HG03139 (cell line): ENCODE measurements around the gene GRM8.

Experiments
- ATAC-seq: cut with Tn5 transposase; IDR thresholded peaks from one replicate; pipeline ENCODE4 v1.9.1; 2021; ENCODE audit not compliant: unreplicated experiment

The GRM8 gene

DNA sequence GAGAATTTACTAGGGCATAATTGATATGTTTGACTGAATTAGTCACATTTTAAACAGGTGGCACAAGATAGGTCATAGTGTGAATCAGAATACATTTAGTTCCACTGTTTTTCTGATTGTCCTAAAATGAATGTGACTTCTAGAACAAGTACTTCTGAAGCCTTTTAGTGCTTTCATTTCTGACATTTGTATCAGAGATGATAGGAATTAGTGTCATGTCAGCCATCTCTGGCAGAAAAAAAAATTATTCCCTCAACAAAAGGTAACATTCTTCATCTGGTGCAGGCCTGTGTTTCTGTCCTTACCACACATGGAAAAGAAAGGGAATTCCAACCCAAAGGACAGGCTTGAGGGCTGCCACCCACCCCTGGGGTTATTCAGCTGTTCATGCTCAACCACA, 21.3 kb downstream of the GRM8 start:
- ATAC-seq = no peak

DNA sequence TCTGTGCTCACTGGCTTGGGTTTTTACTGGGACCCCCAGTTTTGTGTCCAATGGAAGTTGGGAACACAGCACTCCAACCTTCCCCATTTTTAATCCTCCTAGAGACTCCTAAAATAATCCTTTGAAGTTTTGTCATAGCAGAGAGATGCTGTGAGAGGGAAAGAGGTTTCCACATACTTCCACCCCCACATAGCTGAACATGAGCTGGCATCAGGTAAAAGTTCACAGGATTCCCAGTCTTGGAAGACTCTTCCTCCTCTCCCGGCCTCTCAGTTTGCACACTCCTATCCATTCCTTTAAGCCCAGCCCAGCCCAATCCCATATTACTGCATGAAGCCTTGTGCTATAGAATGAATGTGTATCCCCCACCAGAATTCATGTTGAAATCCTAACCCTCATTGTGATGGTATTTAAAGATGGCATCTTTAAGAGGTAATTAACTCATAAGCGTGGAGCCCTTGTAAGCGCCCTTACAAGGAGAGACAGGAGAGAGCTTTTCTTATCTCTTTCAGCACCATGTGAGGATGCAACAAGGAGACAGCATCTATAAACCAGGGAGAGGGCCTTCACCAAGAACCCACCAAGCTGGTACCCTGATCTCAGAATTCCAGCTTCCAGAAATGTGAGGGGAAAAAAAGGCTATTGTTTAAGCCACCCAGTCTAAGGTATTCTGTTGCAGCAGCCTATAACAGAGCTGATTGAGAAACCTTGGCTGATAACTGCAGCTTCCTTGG, 22.4 kb downstream of the GRM8 start:
- no peak for ATAC-seq

DNA sequence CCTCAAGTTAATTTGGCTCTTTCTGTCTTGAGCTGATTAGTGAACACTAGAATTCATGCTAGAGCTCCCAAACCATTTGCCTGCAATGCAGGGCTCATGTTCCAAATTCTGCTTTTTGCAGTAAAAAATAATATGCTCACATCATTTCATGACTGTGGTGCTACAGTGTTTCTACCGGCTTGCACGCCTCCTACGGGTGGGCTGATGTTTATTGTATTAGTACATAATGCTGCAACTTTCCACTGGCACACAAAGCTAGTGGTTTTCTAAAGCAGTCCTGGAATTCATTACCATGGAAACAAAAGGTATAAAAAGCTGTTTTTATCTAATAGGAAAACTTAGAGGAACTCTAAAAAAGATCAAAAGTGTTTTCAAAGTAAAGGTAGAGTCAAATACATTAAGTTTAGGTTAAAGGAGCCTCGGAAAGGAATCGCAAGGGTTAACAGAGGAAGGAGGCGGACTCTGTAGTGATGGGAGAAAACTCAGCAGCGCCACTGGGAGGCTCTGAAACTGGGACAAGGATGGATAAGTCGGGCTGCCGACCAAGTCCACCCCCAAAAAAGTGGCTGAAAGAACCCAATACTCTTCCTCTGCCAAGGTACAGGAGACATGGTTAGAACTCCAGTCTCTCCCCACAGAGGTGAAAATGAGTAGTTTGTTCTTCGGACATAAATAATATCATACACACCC, 25.9 kb downstream of the GRM8 start:
- ATAC-seq = no peak

DNA sequence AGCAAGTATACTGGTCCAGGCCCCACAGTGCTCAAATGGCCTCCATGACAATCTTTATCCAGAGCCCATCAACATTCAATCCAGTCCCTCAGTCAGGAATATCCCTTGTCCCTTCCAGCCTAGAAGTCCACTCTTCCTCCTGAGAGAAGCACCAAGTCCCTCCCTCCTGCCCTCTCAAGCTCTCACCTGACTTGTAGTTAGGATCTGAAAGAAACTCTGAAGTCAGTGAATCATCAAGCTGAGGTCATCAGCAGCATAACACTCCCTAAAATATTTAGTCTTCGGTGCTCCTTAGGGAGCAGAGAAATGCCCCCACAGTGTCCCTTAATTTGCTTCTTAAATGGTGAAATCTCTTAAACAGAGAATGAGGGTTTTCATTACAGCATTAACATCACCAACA, 31.0 kb downstream of the GRM8 start:
- ATAC-seq = no peak

DNA sequence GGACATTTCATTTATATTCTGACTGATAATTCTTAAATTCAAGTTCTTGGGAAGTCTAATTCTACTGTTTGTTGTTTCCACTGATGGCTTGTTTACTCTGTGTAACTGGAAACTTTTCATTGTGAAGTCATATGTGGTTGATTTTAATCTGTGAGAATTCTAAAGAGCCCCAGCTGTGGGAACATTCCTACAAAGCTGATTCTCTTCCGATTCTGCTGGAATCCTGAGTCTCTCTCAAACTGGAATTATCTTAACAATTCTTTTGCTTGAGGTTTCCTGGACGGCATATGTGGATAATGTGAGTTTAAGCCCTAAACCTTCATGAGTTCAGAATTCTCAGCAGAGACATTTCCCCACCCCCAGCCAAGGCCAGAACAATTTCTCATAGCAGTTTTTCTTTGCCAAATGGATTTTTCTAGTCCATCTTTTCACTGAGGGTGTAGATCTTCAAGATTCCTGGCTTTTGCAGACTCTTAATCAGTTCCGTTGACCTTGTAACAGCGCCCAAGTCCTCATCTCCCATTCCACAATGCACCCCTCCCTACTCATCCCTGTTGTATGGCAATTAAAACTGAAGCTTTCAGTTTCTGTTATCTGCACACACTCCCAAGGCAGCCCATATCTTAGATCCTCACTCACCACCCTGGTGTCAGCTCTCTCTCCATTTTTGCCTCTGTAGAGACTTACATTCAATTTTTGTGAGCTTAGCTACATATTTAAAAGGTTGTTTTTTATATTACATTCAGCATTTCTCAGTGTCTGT, 37.6 kb downstream of the GRM8 start:
- no peak for ATAC-seq

DNA sequence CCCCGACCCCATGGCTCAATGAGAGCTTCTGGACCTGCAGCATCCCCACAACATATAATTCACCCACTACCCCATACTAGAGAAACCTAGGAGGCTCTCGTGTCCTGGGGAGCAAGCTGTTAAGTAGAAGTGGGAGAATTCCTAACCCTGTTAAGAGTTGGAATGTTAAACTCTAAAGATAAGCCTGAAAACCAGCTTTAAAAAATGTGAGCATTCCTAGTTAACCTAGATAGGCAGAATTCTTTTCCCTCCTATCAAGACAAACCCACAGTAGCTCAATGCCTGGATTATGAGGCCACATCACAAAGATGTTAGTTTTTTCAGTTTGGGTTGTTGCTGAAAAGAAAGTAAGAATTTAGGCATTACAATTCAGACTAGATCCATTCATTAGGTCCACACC, 42.9 kb downstream of the GRM8 start:
- ATAC-seq = no peak

DNA sequence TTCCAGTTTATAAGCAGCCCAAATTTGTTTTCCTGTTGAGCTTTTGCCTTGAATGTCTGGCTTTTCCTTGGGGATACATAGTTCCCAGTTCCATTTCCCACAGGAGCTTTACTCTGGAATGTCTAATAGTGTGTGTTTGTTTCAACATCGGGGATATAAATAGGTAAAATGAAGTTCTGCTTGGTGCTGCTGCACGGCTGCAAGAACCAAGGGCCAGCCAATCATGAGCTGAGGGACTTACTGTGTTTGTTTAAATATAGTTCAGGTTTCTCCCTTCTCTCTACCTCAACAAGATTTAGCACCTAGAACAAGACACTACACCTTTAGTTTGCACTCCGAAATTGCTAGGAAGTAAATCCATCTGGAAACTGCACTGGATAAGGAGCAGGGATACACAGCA, 43.9 kb downstream of the GRM8 start:
- ATAC-seq = no peak

DNA sequence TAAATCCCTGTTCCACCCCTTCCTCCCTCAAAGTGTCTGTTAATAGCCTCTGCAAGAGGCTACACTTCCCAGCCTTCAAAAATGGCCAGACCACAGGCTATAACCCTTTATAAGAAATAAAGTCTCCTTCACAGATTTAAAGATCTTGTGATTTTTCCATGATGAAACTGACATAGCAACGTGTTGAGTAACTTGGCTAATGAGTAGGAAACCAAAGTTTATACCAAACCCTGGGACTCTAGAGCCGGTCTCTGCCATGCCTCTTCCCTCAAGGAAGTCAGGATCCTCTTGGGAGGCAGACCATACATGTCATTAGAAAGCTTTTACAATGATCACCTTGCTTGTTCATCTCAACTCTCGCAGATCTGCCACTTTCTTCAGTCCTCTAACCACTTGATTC, 44.4 kb downstream of the GRM8 start:
- no peak for ATAC-seq

DNA sequence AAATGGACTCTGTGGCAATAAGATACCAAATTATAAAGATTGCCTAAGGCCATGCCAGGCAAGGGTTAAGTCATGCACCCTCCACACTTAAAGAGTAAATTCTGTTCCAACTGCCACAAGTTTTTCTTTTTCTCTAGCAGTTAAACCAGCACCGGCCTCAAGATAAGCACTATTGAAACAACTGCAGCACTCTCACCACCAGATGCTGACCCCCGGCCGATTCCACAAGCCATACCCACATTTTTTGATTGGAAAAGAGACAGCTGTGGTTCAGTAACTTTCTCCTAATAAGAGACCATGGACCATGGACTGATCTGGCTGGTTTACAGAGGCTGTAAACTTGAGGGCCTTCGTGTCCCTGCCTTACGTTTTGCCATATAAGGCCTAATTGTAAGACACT, 44.9 kb downstream of the GRM8 start:
- no peak for ATAC-seq

DNA sequence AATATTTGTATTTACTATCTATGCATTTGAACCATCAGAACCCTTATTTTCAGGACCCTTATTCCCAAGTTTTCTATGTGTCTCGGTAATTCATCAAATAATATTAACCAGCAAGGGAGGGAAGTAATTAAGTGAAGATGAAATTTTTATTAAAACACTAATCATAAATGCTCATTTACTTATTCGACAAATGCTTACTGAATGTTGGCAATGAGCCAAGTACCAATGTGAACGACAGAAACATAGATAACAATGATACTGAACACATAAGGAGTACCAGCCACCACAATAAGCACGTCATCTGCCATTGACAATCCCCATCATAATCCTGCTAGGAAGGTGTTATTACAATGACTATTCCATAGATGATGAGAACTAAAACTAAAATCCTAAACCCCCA, 45.5 kb downstream of the GRM8 start:
- no peak for ATAC-seq

DNA sequence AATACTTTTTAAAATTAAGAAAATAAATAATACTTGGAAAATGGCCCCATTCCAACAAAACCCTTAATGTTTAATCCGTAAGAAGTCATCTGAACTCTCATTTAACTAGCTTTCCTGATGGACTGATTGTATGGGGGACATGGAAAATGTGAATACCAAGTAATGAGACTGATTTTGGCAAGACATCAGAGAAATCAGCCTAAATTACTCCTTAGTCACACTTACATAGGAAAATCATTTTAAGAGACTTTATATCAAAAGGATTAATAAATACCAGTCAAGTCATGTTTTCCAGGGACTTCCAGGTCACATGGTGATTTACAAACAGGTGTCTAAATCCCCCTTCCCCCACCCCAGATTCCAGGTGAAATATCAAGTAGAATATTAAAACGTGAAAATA, 58.2 kb downstream of the GRM8 start:
- ATAC-seq = no peak

DNA sequence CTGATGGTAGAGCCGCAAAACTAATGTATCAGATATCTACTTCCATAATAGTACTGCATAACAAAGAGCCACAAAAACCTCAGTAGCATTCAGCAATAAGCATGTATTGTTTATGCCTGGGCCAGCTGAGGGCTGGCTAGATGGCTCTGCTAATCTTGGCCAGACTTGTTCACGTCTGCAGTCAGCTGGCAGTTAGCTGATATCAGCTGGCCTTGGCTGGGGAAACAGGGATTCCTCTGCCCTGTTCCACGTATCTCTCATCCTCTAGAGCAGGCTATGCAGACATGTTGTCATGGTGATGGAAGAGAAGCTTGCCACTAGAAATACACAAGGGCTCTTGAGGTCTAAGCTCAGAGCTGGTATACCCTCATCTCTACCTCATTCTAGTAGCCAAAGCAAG, 62.9 kb downstream of the GRM8 start:
- ATAC-seq = no peak

DNA sequence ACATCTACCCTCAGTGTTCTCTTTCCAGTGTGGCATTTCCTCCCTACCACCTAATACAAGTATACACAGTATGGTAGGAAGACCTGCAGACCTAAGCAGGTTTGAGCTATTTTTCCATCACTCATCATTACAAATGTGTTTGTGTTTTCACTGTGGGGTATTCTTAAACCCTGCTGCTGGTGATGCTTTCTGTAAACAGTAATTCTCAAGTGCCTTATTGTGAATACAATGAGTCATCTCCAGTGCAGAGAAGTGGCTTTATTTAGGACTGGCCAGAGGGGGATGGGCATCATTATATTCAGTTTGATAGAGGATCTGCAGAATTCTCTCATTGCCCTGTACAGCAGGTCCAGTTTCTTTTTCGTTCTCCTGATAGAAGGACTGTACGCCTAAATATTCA, 63.7 kb downstream of the GRM8 start:
- ATAC-seq = no peak

DNA sequence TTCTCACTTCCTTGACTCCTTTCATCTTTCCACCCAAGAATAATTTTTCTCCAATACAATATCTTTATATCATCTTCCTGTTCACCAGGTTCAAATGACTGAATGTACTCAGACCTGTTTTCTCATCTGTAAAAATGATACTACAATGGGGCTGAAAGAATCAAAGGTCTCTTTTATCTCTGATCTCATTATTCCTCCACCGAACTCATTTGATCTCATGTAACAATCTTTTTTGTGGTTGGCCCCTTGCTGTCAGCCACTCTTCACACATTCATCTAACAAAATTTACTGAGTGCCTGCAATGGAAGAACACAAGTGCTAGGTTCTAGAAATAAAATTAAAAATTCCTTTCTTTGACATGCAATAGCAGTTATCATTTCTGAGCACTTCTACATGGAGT, 65.0 kb downstream of the GRM8 start:
- no peak for ATAC-seq

DNA sequence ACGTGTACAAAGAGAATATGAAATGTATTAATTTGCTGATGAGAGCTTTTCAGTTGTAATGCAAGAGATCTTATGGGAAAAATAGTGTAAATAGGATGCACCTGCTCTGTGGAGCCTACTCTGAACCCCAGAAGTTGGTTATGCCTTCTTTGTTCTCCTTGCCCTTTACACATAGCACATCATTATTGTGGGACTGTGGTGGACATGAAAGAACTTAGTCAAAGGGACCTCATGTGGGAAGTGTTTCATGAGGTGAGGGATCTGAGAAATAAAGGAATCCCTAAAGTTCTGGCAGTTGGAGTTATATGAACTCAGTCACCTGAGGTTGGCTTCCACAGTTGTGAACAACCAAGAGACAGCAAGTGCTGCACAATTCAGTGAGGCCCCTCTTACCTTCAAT, 66.1 kb downstream of the GRM8 start:
- ATAC-seq = no peak

DNA sequence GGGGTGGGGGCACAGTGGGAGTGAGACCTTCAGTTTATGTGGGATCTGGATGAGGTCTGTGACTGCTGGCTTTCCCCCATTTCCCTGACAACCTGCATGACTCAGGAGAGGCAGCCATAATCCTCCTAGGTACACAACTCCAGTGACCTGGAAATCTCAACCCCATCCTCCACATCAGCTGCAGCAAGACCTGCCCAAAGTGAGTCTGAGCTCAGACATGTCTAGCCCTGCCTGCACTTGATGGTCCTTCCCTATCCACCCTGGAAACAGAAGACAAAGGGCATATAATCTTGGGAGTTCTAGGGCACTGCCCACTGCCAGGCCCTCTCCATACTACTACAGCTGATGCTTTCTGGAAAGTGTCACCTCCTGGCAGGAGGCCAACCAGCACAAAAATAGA, 75.6 kb downstream of the GRM8 start:
- no peak for ATAC-seq

DNA sequence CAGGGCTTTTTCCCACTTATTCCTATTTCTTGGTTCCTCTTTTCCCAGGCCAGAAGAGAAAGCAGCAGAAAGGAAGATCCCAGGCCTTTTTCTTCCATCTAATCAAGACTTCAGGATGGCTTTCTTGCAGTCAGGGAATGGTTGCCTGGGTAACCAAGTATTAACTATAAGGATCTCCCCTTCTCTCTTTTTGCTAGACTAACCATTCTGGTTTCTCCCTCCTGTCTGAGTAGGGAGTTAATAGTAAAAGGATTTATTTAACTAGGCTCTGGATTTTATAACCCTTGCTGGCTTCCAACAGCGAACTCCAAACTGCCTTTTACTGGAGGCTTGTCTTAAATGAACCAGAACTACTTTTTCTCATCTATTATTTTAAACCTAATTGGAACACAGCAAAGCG, 90.4 kb downstream of the GRM8 start:
- ATAC-seq = no peak

DNA sequence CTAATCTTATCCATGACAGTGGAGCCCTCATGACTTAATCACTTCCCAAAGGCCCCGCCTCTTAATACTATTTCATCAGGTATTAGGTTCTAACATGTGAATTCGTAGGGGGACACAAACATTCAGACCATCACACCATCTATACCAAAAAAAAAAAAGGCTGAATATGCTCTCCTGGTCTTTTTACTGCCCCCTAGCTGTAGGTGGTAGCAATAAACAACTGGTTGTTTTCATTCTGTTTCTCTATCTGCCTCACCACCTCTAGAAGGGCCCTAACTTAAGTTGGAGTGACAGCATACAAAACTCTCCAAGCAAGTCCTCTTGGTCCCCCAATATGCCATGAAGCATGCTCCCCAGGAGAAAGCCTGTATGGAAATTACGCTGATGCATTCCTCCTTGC, 94.1 kb downstream of the GRM8 start:
- peak; percentile 54 for ATAC-seq

DNA sequence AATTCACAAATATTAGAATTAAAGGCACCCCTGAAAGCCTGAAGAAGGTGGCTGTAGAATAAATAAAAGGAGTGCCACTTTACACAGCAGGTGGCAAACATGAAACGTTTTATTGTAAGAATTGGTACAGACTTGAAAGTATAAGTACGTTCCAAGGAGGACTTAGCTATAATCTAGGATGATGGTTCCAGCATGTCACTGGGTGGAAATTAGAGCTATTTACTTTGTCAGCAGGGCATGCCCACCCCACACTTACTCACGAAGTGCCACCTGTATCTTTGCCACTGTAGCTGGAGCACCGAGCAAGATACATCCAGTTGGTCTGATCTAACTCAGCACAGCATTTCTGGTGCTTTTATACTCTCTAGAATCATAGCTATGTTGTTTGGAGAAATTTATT, 97.8 kb downstream of the GRM8 start:
- ATAC-seq = no peak

DNA sequence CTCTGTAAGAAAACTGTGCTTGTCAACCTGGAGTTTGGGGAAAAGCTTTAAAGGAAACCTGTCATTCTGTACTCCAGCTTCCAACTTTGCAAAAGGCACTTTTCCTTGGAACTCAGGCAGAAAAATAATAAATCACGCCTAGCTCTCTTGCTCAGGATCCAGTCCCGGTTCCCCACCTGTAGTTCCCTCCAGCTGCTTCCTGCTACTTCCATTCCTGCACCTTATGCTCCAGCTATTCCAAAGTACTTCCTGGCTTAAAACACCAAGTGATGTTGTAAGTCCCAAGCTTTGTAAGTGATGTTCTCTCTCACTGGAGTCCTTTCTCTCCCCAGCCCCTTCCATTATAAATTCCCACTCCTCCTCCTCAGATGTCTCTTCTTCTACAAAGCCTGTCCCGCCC, 98.6 kb downstream of the GRM8 start:
- no peak for ATAC-seq

DNA sequence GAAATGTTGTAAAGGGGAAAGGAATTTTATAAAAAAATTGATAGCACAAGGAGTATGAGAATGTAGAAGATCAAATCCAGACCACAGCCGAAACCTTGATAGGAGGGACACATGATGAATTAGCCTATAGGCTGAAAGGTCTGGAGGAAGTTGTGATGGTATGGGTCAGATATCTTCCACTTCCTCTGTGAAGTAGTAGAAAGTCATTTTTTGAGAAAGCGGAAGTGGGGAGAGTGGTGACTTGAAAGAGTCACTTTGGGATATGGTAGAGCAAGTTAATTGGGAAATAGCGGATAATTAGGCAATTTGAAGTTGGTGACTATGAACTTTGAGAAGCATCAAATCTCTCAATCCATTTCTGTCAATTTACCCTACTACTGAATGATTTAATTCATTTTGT, 99.4 kb downstream of the GRM8 start:
- ATAC-seq = no peak

DNA sequence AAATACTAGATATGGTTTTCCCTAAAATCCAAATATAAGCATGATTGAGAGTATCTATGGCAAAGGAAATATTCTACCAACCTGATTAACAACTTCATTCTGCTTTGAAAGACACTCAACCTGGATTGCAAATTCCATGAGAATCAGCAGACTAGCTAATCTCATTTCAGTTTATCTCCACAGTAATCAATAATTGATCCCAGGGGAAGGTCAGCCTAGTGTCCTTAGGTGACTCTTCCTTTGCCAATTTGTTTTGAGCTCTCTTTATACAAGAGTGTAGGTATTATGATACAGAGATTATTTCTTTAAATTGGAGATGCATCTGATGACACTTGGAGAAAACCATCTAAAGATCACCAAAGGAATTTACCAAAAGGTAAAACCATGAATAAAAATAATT, 100.3 kb downstream of the GRM8 start:
- no peak for ATAC-seq
